Activated CD4-positive, alpha-beta T cell treated with anti-CD3 and anti-CD28 coated beads, Interleukin-2, amount 50 U/mL, for 4 hours (primary cell): ENCODE results near the gene PDE6G.

Experiments
- DNase-seq, 2 experiments: peaks; one replicate each; pipeline ENCODE4 v3.0.0-alpha.2; 2020

Gene PDE6G

GRCh38 chr17:81656835-81657234, 493 bp upstream of the PDE6G start:
- DNase-seq = no peak

DNA sequence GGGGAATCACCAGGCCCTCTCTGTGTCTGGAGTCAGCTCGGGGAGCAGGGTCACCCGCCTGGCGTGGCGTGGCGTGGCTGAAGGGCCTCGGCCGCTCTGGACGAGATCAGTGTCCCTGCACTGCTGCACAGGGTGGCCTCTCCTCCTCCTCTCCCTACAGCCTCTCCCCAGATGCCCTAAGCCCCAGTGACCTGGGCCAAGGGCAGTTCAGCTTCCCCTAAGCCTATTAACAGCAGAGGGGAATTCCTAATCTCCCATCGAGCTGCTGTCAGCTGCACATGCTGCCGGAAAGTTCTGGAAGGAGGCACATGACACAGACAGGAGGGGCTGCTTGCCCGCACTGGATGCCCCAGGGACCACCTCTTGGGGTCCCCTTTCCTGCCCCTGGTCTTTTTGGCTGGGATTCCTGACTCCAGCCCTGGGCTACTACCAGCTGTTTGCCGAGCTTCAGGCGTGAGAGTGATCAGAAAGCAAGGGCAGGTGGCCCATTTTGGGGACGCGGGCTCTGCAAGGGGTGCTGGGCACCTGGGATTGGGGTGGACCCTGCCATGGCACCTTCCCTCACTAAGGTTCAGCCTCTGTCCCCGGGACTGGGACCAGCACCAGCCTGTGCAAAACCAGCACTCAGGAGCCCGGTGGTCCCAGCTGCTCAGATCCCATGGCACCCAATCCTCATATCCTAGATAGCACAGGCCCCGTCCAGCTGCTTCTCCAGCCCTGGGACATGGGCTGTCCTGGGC, 794 bp downstream of the PDE6G start:
- DNase-seq = no peak

DNA sequence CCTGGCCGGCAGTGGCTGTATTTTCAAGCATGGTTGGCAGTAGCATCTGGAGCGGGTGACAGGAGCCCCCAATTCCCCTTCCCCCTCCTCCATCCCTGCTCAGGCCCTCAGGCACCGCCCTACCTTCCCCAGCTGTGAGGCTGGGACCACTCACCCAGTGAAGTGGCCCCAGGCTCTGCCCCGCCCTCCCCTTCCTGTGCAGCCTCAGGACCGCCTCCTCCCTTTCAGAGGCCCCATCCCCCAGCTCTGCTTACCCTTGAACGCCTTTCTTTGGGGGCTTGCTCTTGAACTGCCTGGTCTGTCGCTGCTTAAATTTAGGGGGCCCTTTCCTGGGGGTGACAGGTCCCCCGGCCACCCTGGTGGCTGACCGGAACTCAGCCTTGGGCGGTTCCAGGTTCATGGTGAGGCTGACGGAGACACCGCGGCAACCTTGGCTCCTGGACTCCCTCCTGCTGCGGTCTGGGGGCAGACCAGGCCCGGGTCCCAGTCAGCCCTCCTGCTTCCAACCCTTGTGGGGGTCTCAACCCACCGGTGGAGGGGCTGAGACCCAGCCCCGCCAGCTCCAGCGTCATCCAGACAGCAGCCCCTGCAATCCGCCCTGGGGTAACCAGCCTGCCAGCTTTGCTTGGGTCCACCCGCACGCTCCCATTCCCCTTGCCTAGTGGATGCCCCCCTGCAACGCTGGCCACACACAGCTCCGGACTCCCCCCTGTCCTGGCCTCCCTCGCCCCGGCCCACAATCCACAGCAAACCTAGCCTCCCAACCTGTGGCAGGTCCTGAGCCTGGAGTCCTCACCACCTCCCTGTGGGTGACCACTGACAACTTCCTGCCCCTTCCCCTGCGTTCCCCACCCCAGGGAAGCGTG, 3.2 kb downstream of the PDE6G start:
- DNase-seq = no peak

GRCh38 chr17:81651692-81652091, 4.7 kb downstream of the PDE6G start:
- no peak for DNase-seq

DNA sequence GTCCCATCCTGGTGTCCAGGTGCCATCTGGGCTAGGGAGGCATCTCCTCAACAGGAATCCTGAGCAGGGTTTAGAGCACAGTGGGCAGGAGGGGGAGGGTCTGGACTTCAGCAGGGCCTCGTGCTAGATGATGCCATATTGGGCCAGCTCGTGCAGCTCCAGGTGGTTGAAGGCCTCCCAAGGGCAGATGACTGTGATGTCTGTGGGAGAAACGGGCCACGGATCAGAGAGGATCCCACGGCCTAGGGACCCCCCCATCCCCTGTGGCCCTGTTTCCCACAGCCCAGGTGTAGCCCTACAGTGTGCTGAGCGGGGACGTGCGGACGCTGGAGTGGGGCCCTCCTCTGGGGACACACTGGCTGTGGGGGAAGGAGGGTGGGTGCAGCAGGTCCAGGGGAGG, 5.4 kb downstream of the PDE6G start:
- no peak for DNase-seq

- DNase-seq = no peak
Measured at GRCh38 chr17:81648707-81649085, 7.6 kb downstream of the PDE6G start.

DNA sequence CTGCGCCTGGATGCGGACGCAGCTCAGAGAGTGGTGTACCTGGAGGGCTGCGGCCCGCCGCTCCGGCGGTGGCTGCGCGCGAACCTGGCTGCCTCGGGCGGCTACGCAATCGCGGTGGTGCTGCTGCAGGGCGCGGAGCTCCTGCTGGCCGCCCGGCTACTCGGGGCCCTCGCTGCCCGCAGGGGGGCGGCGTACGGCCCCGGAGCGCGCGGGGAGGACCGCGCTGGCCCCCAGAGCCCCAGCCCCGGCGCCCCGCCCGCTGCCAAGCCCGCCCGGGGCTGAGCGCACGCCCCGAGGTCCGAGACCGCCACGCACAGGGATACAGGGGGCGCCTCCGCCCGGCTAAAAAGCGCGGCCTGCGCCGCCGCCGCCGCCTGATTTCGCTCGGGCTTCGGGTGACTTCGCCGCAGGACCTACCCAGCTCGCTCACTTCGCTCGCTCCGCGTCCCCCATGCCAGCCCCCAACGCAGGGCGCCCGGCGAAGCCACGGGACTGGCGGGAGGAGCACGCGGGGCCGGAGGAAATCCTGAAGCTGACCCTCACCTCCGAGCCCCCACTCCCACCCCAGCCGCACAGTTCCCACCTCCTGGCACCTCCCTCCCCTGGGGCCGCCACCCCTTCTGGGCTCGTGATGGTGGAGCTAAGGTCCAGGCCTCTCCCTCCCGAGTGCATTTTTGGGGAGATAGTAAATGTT, 8.2 kb downstream of the PDE6G start:
- no peak for DNase-seq

DNA sequence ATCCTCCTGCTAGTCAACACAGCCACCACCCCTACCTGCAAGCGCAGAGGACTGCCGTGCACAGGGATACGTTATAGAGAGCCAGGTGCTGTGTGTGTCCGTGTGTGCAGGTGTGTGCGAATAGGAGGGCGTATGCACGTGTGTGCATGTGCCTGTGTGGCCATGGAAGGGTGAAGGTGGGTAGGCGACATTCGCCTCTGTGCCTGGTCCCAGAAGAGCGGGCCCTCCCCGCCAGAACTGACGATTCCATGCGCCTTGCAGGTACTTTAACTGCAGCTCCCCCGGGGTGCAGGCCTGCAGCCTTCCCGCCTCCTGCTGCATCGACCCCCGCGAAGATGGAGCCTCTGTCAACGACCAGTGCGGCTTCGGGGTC, 8.7 kb downstream of the PDE6G start:
- no peak for DNase-seq

- no peak for DNase-seq
Measured at GRCh38 chr17:81646869-81647600, 9.3 kb downstream of the PDE6G start.

GRCh38 chr17:81644976-81645952, 11.1 kb downstream of the PDE6G start:
- DNase-seq = no peak

- no peak for DNase-seq
Measured at GRCh38 chr17:81644496-81644895, 11.8 kb downstream of the PDE6G start.

GRCh38 chr17:81641825-81642489, 14.4 kb downstream of the PDE6G start:
- no peak for DNase-seq

- no peak for DNase-seq
Measured at GRCh38 chr17:81640011-81640410, 16.3 kb downstream of the PDE6G start.

GRCh38 chr17:81638683-81639082, 17.7 kb downstream of the PDE6G start:
- DNase-seq = no peak

- DNase-seq = peak; percentile 70 to 79
Measured at GRCh38 chr17:81636505-81637288, 19.6 kb downstream of the PDE6G start, which contains the start of the genes NPLOC4 and TSPAN10. Gene NPLOC4 (minus strand): TSS chr17:81637112. CDS start chr17:81636930, 182 bp downstream. Gene TSPAN10 (plus strand): TSS chr17:81637196. CDS start chr17:81642413, 5,217 bp downstream.

DNA sequence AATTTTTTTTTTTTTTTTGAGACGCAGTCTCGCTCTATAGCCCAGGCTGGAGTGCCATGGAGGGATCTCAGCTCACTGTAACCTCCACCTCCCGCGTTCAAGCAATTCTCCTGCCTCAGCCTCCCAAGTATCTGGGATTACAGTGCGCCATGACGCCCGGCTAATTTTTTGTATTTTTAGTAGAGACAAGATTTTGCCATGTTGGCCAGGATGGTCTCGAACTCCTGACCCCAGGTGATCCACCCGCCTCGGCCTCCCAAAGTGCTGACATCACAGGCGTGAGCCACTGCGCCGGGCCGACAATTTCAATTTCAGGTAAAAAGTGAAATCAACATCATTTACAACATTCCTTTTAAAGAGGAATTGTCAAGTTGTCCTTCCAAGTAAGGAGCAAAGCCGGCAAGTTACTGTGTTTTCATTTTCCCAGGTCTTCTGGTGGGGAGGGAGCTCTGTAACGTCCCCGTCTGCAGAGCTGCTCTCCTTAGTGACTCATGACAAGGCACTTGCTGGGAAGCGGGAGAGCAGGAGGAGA, 20.3 kb downstream of the PDE6G start:
- DNase-seq = no peak

DNA sequence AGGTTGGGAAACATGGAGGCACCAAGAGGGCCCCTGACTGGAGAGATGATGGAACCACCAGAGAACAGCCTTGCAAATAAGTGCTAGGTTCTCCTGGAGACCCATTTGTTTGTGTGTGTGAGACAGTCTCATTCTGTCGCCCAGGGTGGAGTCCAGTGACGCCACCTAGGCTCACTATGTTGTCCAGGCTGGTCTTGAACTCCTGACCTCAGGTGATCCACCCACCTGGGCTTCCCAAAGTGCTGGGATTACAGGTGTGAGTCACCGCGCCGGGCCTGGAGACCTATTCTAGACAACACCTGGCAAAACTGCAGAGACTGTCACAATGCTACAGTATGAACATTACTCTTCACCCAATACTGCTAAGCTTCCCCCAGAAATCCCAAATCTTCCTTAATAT, 20.9 kb downstream of the PDE6G start:
- DNase-seq = no peak

DNA sequence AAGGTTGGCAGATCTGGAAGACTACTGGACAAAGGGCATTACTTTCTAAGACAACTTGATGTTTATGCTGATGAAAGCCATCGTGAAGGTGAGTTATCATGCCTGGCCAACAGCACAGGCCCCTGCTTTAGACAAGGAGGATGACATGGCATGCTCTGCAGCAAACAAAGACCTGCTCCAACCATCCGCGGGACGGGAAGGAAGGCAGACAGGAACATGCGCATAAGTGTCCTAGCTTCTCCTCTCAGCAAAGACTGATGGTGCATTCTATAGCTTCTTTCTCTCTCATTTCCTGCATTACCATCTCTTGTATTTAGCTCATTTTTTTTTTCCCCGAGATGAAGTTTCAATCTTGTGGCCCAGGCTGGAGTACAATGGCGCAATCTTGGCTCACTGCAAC, 24.9 kb downstream of the PDE6G start:
- DNase-seq = no peak

DNA sequence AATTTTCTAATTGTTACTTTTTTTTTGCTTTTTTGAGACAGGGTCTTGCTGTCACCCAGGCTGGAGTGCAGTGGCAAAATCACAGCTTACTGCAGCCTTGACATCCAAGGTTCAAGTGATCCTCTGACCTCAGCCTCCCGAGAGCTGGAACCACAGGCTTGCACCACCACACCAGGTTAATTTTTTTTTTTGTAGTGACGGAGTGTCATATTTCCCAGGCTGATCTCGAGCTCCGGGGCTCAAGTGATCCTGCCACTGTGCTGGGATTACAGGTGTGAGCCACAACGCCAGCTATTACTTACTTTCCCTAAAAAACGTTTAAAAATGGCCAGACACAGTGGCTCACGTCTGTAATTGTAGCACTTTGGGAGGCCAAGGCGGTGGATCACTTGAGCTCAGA, 26.1 kb downstream of the PDE6G start:
- no peak for DNase-seq
